DOHH2 (cell line): ENCODE data around the gene CCDC116.

ENCODE experiments used
- EZH2phosphoT487 ChIP-seq: fragments of 200-600 bp; sonication (generic); IDR thresholded peaks from 2 replicates; pipeline ENCODE4 v1.6.1; 2017; ENCODE audit warnings: borderline replicate concordance, mild to moderate bottlenecking, antibody characterized with exemption, low read length, moderate library complexity, mixed read lengths
- TF ChIP-seq, protein P1 (sequence below): fragments of 200-600 bp; sonication (generic); IDR thresholded peaks from one replicate; pipeline ENCODE4 v1.5.1; 2014; ENCODE audit warnings: antibody characterized with exemption, mild to moderate bottlenecking, low read depth, low read length; ENCODE audit not compliant: poor library complexity, severe bottlenecking

DNA sequence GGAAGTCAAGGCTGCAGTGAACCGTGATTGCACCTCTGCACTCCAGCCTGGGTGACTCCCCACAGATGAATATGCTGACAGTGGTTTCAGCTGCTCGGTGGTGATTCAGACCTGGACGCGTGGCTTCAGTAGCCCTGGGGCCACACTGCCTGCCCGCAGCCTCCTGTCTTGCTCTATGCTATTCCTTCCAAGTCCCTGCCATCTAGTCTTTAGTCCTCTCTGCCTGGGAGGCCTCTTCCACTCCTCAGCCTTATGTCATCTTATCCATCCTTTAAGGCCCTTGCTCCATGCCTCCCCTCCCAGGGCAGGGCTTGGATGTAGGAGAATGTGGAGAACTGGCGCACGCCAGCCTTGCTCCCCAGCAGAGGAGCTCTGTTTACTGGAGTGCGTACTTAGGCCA lies 25.8 kb upstream of the CCDC116 start:
- TF ChIP-seq, protein P1, sequence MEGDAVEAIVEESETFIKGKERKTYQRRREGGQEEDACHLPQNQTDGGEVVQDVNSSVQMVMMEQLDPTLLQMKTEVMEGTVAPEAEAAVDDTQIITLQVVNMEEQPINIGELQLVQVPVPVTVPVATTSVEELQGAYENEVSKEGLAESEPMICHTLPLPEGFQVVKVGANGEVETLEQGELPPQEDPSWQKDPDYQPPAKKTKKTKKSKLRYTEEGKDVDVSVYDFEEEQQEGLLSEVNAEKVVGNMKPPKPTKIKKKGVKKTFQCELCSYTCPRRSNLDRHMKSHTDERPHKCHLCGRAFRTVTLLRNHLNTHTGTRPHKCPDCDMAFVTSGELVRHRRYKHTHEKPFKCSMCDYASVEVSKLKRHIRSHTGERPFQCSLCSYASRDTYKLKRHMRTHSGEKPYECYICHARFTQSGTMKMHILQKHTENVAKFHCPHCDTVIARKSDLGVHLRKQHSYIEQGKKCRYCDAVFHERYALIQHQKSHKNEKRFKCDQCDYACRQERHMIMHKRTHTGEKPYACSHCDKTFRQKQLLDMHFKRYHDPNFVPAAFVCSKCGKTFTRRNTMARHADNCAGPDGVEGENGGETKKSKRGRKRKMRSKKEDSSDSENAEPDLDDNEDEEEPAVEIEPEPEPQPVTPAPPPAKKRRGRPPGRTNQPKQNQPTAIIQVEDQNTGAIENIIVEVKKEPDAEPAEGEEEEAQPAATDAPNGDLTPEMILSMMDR: no peak
- no peak for TF ChIP-seq EZH2phosphoT487
